Measurements from ENCODE around the gene WEE2.

DNA sequence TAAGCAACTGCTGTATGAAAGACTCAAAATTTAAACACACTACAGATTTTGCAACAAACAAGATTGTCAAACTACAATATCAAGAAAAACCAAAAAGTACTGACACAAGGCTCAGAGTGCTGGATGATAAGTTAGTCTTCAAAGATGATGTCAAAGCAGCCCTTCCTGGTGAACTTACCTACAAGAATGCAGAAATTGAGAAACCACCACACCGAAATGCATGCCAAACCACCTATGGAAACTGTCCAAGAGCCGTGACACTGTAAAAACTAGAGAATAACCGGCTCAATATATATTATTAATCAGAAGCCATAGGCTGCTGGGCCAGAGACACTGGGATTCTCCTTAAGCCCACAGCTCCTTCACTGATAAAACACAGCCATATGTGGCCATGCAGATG is 31.5 kb upstream of the WEE2 start:
- TF ChIP-seq POLR2A (IDR thresholded peaks at IDR 0.05) (no peak), POLR2AphosphoS5 (IDR thresholded peaks at IDR 0.05) (no peak), EP300 (IDR thresholded peaks at IDR 0.05) (no peak)
- TF ChIP-seq, protein P1, sequence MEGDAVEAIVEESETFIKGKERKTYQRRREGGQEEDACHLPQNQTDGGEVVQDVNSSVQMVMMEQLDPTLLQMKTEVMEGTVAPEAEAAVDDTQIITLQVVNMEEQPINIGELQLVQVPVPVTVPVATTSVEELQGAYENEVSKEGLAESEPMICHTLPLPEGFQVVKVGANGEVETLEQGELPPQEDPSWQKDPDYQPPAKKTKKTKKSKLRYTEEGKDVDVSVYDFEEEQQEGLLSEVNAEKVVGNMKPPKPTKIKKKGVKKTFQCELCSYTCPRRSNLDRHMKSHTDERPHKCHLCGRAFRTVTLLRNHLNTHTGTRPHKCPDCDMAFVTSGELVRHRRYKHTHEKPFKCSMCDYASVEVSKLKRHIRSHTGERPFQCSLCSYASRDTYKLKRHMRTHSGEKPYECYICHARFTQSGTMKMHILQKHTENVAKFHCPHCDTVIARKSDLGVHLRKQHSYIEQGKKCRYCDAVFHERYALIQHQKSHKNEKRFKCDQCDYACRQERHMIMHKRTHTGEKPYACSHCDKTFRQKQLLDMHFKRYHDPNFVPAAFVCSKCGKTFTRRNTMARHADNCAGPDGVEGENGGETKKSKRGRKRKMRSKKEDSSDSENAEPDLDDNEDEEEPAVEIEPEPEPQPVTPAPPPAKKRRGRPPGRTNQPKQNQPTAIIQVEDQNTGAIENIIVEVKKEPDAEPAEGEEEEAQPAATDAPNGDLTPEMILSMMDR (IDR thresholded peaks at IDR 0.05): no peak

Measured in stomach (tissue), 4 donors.